ENCODE measurements around the gene WDR45B.

The WDR45B gene

DNA sequence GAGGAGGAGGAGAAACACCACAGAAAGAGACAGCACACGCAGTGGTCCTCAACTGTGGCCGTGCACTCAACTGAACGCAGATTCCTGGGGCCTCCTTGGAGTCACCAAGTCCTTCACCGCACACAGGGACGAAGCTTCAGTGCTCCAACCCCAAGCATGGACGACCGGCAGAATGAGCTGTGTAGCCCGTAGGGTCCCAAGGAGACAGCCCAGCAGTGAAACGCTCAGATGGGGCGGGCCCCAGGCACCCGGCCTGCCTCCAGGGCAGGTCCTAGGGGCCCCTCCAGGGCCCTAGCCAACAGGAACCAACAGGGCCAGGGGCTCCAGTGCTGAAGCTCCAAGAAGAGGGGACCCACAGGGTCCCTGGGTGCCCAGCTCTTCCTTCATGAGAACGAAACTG, 37.0 kb upstream of the WDR45B start:
- peaks cover 13% of the 10 kb centered on the region for H3K9me3 ChIP-seq
- no peaks in the 10 kb centered on the region for H3K4me1 ChIP-seq
- no peaks in the 10 kb centered on the region for H3K36me3 ChIP-seq (replicated peaks)
- DNase-seq (ENCODE audit: low spot score in 2 of 2), result no peak
- no peak overlapping the region for H3K4me3 ChIP-seq
- in situ Hi-C loops (cut with MboI; ENCODE audit: low sequenced_read_pairs), result no loop called here
- no peaks in the 10 kb centered on the region for H3K27me3 ChIP-seq (ENCODE audit: low read depth)

DNA sequence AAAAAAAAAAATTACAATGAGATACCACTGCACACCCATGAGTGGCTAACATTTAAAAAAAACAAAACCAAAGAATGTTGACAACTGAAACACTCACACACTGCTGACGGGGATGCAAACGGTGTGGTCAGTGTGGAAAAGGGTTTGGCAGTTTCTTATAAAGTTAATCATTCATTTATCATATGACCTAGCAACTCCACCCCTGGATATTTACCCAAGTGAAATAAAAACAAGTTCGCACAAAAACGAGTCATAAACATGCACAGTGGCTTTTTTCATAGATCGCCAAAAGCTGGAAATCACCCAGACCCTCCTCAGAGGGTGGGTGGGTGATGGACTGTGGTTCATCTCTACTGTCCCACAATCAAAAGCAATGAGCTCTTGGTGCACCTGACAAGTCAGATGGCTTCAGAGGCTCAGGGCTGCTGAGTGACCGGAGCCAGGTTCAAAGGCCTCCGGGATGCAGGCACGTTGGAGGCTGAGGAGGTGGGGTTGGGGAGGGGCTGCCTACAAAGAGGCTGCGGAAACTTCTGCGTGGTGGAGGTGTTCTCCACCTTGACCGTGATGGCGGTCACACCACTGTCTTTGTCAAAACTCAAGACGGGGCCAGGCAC, 36.1 kb upstream of the WDR45B start:
- Histone ChIP-seq H3K4me1 (no peaks in the 10 kb centered on the region), H3K9me3 (peaks cover 13% of the 10 kb centered on the region), H3K4me3 (no peak overlapping the region), H3K27me3 (ENCODE audit: low read depth) (no peaks in the 10 kb centered on the region), H3K36me3 (replicated peaks) (no peaks in the 10 kb centered on the region)
- in situ Hi-C loops (cut with MboI; ENCODE audit: low sequenced_read_pairs), result no loop called here
- DNase-seq (ENCODE audit: low spot score in 2 of 2), result peak in 1 of 2 experiments; percentile 11

DNA sequence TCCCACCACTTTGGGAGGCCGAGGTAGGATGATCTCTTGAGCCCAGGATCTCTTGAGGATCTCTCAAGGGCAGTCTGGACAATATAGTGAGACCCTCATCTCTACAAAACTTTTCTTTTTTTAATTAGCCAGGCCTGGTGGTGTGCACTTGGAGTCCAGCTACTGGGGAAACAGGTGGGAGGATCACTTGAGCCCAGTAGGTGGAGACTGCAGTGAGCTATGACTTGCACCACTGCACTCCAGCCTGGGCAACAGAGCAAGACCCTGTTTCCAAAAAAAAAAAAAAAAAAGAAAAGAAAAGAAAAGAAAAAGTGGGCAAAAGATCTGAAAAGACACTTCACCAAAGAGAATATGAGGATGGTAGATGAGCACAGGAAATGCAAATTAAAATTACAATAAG, 35.3 kb upstream of the WDR45B start:
- in situ Hi-C loops (cut with MboI; ENCODE audit: low sequenced_read_pairs), result no loop called here
- 0 out of 2 replicates have a peak, but pooled peaks cover under 1% of the 10 kb centered on the region for H3K4me1 ChIP-seq
- no peaks in the 10 kb centered on the region for H3K27me3 ChIP-seq (ENCODE audit: low read depth)
- H3K36me3 ChIP-seq (replicated peaks), result no peaks in the 10 kb centered on the region
- DNase-seq (ENCODE audit: low spot score in 2 of 2), result no peak
- no peak overlapping the region for H3K4me3 ChIP-seq
- peaks cover 13% of the 10 kb centered on the region for H3K9me3 ChIP-seq

DNA sequence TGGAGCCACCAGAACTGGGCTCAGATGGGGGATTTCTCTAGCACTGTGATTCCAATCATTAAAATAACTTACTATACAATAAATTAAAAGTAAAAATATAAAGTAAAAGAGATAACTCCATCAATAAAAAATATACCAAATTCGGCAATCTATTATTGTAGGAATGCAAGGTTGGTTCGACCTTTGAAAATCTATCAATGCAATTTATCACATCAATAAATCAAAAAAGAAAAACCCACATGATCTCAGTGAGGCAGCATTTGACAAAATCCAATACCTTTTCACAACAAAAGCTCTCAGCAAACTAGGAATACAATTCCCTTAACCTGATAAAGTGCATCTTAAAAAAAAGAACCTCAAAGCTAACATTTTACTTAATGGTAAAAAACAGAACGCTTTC, 33.3 kb upstream of the WDR45B start:
- no peaks in the 10 kb centered on the region for H3K36me3 ChIP-seq (replicated peaks)
- 0 out of 2 replicates have a peak, but pooled peaks cover 3% of the 10 kb centered on the region for H3K4me1 ChIP-seq
- in situ Hi-C loops (cut with MboI; ENCODE audit: low sequenced_read_pairs), result no loop called here
- H3K4me3 ChIP-seq, result no peak overlapping the region
- no peaks in the 10 kb centered on the region for H3K27me3 ChIP-seq (ENCODE audit: low read depth)
- peaks cover 13% of the 10 kb centered on the region for H3K9me3 ChIP-seq
- no peak for DNase-seq (ENCODE audit: low spot score in 2 of 2)

DNA sequence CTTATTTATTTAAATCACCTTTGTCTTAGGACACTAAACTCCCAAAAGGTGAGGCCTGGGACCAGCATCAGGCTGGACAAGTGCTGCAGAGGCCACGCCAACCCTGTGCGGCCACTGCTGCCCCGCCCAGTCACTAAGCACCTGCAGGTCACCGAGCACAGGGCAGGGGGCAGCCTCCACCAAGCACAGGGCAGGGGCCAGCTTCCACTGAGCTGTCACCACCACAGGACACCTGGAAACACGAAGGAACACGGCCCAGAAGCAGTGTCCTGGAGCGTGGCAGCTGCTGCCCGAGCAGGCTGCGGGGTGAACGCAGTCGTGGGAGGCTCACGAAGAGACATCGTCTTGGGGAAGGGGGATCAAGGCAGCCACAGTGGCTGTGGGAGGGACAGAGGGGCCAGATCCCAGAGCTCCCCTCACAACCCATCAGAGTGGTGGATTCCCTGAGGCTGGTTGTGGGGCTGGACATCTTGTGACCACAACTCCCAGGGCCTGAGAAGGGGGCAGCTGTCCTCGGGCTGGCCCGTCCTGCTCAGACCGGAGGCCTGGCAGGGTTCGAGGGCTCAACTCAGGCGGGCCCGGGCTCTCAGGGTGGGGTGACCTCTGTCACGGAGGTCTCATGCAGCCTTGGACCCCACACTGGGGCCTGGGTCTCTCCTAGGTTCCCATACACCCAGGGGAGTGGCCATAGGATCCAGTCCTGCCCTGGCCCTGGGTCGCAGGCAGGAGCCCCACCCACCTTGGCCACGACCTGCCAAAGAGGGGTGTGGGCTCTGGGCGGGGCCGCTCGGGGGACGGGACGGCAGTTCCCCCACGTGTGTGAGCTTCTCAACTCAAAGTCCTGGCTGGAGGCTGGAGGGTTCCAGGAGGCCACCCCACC, 31.6 kb upstream of the WDR45B start:
- peaks cover 13% of the 10 kb centered on the region for H3K9me3 ChIP-seq
- no peaks in the 10 kb centered on the region for H3K27me3 ChIP-seq (ENCODE audit: low read depth)
- H3K36me3 ChIP-seq (replicated peaks), result no peaks in the 10 kb centered on the region
- H3K4me1 ChIP-seq, result 0 out of 2 replicates have a peak, but pooled peaks cover 3% of the 10 kb centered on the region
- DNase-seq (ENCODE audit: low spot score in 2 of 2), result no peak
- in situ Hi-C loops (cut with MboI; ENCODE audit: low sequenced_read_pairs), result no loop called here
- H3K4me3 ChIP-seq, result no peak overlapping the region

DNA sequence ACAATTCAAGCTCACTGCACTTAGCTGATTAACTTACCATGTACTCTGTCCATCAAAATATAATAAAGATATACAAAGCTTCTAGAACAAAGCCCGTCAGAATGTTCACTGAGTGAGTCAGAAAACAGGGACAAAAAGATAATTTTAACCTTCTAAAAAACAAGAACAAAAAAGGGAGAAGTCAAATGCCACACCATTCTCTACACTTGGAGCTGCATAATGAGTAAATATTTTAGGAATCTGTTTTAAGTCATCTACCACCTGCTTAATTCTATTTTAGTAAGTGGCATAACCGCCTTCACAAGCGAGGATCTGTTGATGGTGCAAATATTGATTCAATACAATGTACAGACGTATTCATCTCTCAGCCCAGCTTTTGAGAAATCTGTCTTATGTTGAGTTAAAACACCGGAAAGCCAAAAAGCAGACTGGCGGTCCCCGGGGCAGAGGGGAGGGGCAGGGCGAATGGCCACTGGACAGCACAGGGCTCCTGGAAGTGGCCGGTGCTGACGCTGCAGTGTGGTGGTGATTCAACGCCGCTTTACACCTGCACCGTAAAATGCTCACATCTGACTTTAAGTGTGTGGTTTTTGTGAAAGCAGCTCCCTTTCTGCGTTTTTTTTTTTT, 30.1 kb upstream of the WDR45B start:
- H3K9me3 ChIP-seq, result peaks cover 12% of the 10 kb centered on the region
- H3K27me3 ChIP-seq (ENCODE audit: low read depth), result no peaks in the 10 kb centered on the region
- H3K4me1 ChIP-seq, result 0 out of 2 replicates have a peak, but pooled peaks cover 3% of the 10 kb centered on the region
- in situ Hi-C loops (cut with MboI; ENCODE audit: low sequenced_read_pairs), result no loop called here
- no peak for DNase-seq (ENCODE audit: low spot score in 2 of 2)
- no peak overlapping the region for H3K4me3 ChIP-seq
- no peaks in the 10 kb centered on the region for H3K36me3 ChIP-seq (replicated peaks)

DNA sequence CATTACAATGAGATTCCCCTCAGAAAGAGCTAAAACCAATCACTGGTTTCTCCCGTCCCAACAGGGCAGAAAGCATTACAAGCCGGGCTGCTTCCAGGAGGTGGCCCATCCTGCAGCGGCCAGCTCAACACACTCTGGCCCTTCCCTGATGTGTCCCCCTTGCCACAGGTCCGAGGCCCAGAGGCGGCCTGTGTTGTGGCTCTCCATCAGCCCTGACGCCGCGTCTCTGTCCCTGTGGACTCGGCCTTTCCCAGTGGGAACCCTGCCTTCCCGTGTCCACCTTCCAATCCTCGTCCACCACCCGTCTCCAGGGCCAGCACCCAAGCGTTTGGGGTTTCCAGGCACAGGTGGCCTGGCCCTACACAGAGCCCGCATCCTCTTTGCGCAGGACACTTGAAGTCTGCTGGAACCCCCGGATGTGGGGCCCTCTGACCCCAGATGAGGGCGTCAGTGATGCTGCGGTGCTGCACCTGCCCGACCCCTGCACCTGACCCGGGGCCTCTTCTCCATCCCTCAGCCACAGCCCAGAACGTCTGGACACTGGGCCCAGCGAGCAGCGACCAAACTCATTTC, 29.2 kb upstream of the WDR45B start:
- in situ Hi-C loops (cut with MboI; ENCODE audit: low sequenced_read_pairs), result no loop called here
- H3K27me3 ChIP-seq (ENCODE audit: low read depth), result no peaks in the 10 kb centered on the region
- 0 out of 2 replicates have a peak, but pooled peaks cover 3% of the 10 kb centered on the region for H3K4me1 ChIP-seq
- no peak for DNase-seq (ENCODE audit: low spot score in 2 of 2)
- H3K9me3 ChIP-seq, result peaks cover 10% of the 10 kb centered on the region
- no peaks in the 10 kb centered on the region for H3K36me3 ChIP-seq (replicated peaks)
- H3K4me3 ChIP-seq, result no peak overlapping the region

DNA sequence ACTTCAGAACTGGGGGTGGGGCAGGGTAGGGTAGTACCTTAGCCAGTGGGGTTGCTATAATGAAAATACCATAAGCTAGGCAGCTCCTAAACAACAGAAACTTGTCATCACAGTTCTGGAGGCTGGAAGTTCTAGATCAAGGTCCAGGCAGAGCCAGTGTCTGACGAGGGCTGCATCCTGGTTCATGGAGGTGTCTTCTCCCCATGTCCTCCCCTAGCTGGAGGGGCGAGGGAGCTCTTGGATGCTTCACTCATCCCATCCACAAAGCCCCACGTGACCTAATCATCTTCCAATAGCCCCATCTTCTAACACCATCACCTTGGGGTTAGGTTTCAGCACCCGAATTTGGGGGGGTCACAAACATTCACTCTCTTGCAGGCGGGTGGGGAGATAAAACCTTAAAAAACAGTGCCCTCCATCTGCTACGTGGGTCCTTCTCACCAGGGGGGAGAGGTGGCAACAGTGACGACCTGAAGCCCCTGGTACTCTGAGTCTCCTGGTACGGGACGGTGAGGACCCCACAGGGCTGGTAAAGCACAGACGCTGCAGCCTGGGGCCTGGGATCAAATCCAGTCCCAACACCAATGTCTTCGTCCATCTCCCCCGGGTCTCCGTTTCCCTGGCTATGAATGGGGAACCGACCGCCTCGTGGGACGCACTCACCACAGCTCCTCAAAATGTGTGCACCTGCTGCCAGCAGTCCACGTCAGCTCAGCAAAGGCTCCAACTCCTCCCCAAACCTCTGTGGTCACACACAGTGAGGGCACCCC, 27.4 kb upstream of the WDR45B start:
- no peaks in the 10 kb centered on the region for H3K9me3 ChIP-seq
- in situ Hi-C loops (cut with MboI; ENCODE audit: low sequenced_read_pairs), result no loop called here
- H3K4me3 ChIP-seq, result no peak overlapping the region
- no peak for DNase-seq (ENCODE audit: low spot score in 2 of 2)
- no peaks in the 10 kb centered on the region for H3K27me3 ChIP-seq (ENCODE audit: low read depth)
- no peaks in the 10 kb centered on the region for H3K36me3 ChIP-seq (replicated peaks)
- 0 out of 2 replicates have a peak, but pooled peaks cover 3% of the 10 kb centered on the region for H3K4me1 ChIP-seq

DNA sequence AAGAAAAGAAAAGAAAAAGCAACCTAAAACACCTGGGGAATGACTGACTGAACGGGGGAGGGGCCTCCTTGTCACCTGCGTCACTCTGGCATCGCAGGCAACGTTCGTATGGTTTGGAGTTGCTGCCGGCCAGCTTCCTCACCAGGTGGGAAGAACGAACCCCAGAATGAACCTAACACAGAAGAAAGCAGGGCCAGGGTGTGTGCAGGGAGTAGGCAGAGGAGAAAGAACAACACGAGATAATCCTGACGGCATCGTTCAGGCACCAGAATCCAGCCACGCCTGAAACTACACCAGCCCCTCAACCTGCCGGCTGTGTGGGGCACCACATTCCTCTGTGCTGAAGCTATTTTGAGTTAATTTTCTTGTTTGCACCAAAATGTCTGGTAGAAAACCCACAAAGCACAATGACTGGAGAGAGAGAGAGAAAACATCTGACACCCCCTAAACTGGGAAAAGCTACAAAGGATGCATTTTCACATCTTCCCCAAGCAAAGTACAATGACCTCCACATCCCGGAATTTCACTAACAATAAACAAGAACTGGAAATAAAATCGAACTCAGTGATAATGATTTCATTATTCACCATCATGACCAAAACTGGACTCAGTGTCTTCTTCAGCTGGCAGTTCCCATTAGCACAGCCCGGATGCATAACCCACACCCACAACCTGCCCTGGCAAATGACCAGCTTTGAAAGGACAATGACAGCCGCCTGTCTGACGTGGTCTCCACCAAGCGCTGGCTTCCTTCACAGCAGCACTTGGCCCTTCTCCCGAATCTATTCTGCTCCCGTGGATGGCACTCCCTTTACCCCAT, 26.6 kb upstream of the WDR45B start:
- DNase-seq (ENCODE audit: low spot score in 2 of 2), result no peak
- Histone ChIP-seq H3K4me1 (0 out of 2 replicates have a peak, but pooled peaks cover 3% of the 10 kb centered on the region), H3K4me3 (no peak overlapping the region), H3K36me3 (replicated peaks) (no peaks in the 10 kb centered on the region), H3K9me3 (no peaks in the 10 kb centered on the region), H3K27me3 (ENCODE audit: low read depth) (no peaks in the 10 kb centered on the region)
- in situ Hi-C loops (cut with MboI; ENCODE audit: low sequenced_read_pairs), result no loop called here

DNA sequence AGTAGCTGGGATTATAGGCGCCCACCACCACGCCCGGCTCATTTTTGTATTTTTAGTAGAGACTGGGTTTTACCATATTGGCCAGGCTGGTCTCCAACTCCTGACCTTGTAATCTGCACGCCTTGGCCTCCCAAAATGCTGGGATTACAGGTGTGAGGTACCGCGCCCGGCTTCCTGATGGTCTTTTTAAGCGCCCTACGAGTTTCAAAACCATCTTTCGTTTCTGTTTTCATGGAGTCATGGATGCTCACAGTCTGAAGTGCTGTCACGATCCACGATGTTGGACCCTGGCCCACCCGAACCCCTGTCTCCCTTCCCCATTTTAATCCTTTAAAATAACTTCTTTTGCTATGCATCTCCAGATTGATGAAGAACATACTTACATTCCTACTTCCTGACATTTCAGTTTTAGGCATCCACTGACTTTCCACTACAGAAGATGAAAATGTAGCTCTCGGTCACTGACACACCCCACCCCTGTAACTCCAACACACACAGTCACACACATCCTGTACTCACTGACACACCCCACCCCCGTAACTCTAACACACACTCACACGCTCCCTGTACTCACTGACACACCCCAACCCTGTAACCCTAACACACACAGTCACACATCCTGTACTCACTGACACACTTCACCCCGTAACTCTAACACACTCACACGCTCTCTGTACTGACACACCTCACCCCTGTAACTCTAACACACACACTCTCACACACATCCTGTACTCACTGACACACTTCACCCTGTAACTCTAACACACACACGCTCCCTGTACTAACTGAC, 22.6 kb upstream of the WDR45B start:
- Histone ChIP-seq H3K9me3 (no peaks in the 10 kb centered on the region), H3K27me3 (ENCODE audit: low read depth) (no peaks in the 10 kb centered on the region), H3K4me1 (0 out of 2 replicates have a peak, but pooled peaks cover 3% of the 10 kb centered on the region), H3K36me3 (replicated peaks) (no peaks in the 10 kb centered on the region), H3K4me3 (no peak overlapping the region)
- in situ Hi-C loops (cut with MboI; ENCODE audit: low sequenced_read_pairs), result no loop called here
- no peak for DNase-seq (ENCODE audit: low spot score in 2 of 2)

DNA sequence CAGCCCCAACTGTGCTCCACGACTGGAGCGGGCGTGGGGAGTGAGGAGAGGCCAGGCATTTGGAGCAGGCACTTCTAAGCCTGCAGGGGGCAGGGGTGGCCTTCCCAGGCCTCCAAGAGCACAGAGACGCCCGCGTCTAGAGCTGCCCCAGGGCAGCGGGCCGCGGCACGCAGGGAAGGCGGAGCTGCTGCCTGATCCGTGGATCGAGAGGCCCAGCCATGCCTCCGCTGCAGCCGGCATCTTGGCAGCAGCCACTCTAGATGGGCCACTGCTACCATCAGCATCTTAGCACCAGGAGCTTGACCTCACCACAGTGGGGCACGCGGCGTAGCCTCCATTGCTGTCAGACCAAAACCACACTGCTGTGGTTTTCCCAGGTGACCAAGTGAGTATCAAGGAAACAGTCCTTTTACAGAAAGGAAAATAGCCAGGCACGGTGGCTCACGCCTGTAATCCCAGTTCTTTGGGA, 20.4 kb upstream of the WDR45B start:
- DNase-seq (ENCODE audit: low spot score in 2 of 2), result peak; percentile 71 to 86
- Histone ChIP-seq H3K4me3 (no peak overlapping the region), H3K27me3 (ENCODE audit: low read depth) (no peaks in the 10 kb centered on the region), H3K36me3 (replicated peaks) (no peaks in the 10 kb centered on the region), H3K9me3 (no peaks in the 10 kb centered on the region), H3K4me1 (0 out of 2 replicates have a peak, but pooled peaks cover 3% of the 10 kb centered on the region)
- in situ Hi-C loops (cut with MboI; ENCODE audit: low sequenced_read_pairs), result loop anchor here (5.0 kb wide), 1 partner anchor 109 kb away; no protein-coding TSS in a partner anchor

Data from HAP-1 (cell line).